ENCODE results near the gene MUSTN1. TPM values are rescaled to one million over a fixed set of nuclear protein-coding genes. Genes with fewer than 3 reads are reported as not detected.
A peak's percentile ranks its signal among the peaks of the same experiment; 100 is the strongest.

Gene MUSTN1
- total RNA-seq, 1 donor from 2014 or later = not detected

DNA sequence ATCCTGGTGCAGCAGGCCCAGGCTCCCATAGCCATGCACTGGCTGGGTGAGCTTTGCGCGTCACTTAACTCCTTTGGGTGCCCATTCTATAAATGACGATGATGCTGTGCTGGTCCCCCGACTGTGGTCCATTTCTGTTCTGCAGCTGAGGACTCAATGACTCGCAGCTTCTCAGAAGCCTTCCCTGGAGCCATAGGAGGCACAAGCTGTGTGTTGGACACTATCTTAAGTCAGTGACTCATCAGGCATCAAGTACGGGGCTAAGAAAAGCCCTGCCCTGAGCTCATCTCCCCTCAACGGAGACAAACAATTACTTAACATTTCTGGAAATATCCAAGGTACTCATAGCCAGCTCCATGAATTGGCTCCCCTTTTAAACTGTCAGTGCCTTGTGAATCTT lies 13.8 kb upstream of the MUSTN1 start:
- Mint-ChIP-seq H3K4me1 (ENCODE audit: low read depth, unreplicated experiment) (peaks cover 6% of the 10 kb centered on the region), H3K4me3 (ENCODE audit: unreplicated experiment) (no peak overlapping the region), H3K27me3 (ENCODE audit: low read depth, unreplicated experiment) (no peaks in the 10 kb centered on the region), H3K36me3 (ENCODE audit: low read depth, unreplicated experiment) (peaks cover 6% of the 10 kb centered on the region), H3K9me3 (ENCODE audit: unreplicated experiment) (no peaks in the 10 kb centered on the region), H3K27ac (ENCODE audit: unreplicated experiment) (no peak overlapping the region)
- Histone ChIP-seq H3K9me3 (ENCODE audit: insufficient read depth, low read depth, low read length) (no peaks in the 10 kb centered on the region), H4K20me1 (ENCODE audit: insufficient read depth, low read length) (peaks cover 4% of the 10 kb centered on the region), H3K36me3 (ENCODE audit: insufficient read depth, low read length) (no peaks in the 10 kb centered on the region), H3K4me1 (ENCODE audit: insufficient read depth, low read length) (no peaks in the 10 kb centered on the region), H3K27ac (ENCODE audit: low read depth, low read length) (no peak overlapping the region), H2AFZ (ENCODE audit: low read depth, low read length) (no peak overlapping the region), H3K4me3 (ENCODE audit: insufficient read depth, low read depth, low read length) (no peak overlapping the region), H3K27me3 (ENCODE audit: insufficient read depth, low read length) (no peaks in the 10 kb centered on the region), H3K9ac (ENCODE audit: low read length) (no peak overlapping the region), H3K4me2 (ENCODE audit: low read length) (no peak overlapping the region), H3K79me2 (ENCODE audit: insufficient read depth, low read length) (no peaks in the 10 kb centered on the region)
- TF ChIP-seq, protein P1, sequence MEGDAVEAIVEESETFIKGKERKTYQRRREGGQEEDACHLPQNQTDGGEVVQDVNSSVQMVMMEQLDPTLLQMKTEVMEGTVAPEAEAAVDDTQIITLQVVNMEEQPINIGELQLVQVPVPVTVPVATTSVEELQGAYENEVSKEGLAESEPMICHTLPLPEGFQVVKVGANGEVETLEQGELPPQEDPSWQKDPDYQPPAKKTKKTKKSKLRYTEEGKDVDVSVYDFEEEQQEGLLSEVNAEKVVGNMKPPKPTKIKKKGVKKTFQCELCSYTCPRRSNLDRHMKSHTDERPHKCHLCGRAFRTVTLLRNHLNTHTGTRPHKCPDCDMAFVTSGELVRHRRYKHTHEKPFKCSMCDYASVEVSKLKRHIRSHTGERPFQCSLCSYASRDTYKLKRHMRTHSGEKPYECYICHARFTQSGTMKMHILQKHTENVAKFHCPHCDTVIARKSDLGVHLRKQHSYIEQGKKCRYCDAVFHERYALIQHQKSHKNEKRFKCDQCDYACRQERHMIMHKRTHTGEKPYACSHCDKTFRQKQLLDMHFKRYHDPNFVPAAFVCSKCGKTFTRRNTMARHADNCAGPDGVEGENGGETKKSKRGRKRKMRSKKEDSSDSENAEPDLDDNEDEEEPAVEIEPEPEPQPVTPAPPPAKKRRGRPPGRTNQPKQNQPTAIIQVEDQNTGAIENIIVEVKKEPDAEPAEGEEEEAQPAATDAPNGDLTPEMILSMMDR (IDR thresholded peaks at IDR 0.05; ENCODE audit: insufficient read depth, low read depth, low read length) = no peak
- TF ChIP-seq EZH2 (IDR thresholded peaks at IDR 0.05; ENCODE audit: insufficient read depth, low read length) = no peak
- peak; percentile 51 for DNase-seq (ENCODE audit: low read depth)
- FAIRE-seq = no peak

DNA sequence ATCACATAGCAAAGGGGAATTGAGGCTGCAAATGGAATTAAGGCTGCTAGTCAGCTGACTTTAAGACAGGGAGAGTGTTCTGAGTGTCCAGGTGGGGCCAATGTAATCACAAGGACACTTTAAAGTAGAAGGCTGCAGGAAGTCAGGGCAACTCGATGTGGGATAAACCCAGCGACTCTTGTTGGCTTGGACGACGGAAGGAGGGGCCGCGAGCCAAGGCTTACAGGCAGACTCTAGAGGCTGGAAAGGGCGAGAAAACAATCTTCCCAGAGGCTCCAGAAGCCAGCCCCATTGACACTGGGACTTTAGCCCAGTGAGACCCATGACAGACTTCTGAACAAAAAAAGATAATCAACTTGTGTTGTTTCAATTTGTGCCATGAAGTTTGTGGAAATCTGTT lies 12.9 kb upstream of the MUSTN1 start:
- Histone ChIP-seq H3K9ac (ENCODE audit: low read length) (no peak overlapping the region), H3K4me1 (ENCODE audit: insufficient read depth, low read length) (no peaks in the 10 kb centered on the region), H3K27ac (ENCODE audit: low read depth, low read length) (no peak overlapping the region), H3K27me3 (ENCODE audit: insufficient read depth, low read length) (no peaks in the 10 kb centered on the region), H4K20me1 (ENCODE audit: insufficient read depth, low read length) (peaks cover 4% of the 10 kb centered on the region), H3K4me3 (ENCODE audit: insufficient read depth, low read depth, low read length) (no peak overlapping the region), H3K4me2 (ENCODE audit: low read length) (no peak overlapping the region), H3K36me3 (ENCODE audit: insufficient read depth, low read length) (no peaks in the 10 kb centered on the region), H3K79me2 (ENCODE audit: insufficient read depth, low read length) (no peaks in the 10 kb centered on the region), H2AFZ (ENCODE audit: low read depth, low read length) (no peak overlapping the region), H3K9me3 (ENCODE audit: insufficient read depth, low read depth, low read length) (no peaks in the 10 kb centered on the region)
- Mint-ChIP-seq H3K36me3 (ENCODE audit: low read depth, unreplicated experiment) (peaks cover 6% of the 10 kb centered on the region), H3K4me1 (ENCODE audit: low read depth, unreplicated experiment) (peaks cover 6% of the 10 kb centered on the region), H3K4me3 (ENCODE audit: unreplicated experiment) (no peak overlapping the region), H3K9me3 (ENCODE audit: unreplicated experiment) (no peaks in the 10 kb centered on the region), H3K27ac (ENCODE audit: unreplicated experiment) (no peak overlapping the region), H3K27me3 (ENCODE audit: low read depth, unreplicated experiment) (peaks cover 2% of the 10 kb centered on the region)
- no peak for TF ChIP-seq EZH2 (IDR thresholded peaks at IDR 0.05; ENCODE audit: insufficient read depth, low read length)
- TF ChIP-seq, protein P1 (IDR thresholded peaks at IDR 0.05; ENCODE audit: insufficient read depth, low read depth, low read length) = no peak
- DNase-seq (ENCODE audit: low read depth) (no peak), FAIRE-seq (no peak)

DNA sequence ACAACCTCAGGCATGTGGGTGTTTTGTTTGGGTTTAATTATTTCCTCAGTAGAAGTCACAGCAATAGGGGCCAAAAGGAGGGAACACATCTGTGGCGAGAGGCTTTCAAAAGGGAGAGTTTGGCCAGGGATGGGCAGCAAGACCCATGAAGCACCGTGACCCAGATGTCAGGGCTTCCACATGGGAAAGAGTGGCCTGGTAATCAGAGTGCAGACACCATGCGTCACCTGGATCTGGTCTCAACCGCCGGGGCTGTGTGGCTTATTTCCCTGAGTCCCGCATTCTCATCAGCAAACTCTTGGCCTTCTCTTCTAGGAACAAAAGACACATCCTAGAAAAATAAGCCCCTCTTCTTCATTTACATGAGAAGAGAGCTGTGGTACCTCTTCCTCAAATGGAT lies 12.4 kb upstream of the MUSTN1 start:
- Mint-ChIP-seq H3K4me3 (ENCODE audit: unreplicated experiment) (no peak overlapping the region), H3K4me1 (ENCODE audit: low read depth, unreplicated experiment) (peaks cover 6% of the 10 kb centered on the region), H3K27ac (ENCODE audit: unreplicated experiment) (no peak overlapping the region), H3K9me3 (ENCODE audit: unreplicated experiment) (no peaks in the 10 kb centered on the region), H3K27me3 (ENCODE audit: low read depth, unreplicated experiment) (peaks cover 2% of the 10 kb centered on the region), H3K36me3 (ENCODE audit: low read depth, unreplicated experiment) (peaks cover 6% of the 10 kb centered on the region)
- DNase-seq (ENCODE audit: low read depth) (no peak), FAIRE-seq (no peak)
- no peak overlapping the region for H3K4me3 ChIP-seq (ENCODE audit: insufficient read depth, low read depth, low read length)
- H3K4me1 ChIP-seq (ENCODE audit: insufficient read depth, low read length) = no peaks in the 10 kb centered on the region
- no peak overlapping the region for H3K27ac ChIP-seq (ENCODE audit: low read depth, low read length)
- H3K27me3 ChIP-seq (ENCODE audit: insufficient read depth, low read length) = no peaks in the 10 kb centered on the region
- no peak overlapping the region for H2AFZ ChIP-seq (ENCODE audit: low read depth, low read length)
- no peak overlapping the region for H3K9ac ChIP-seq (ENCODE audit: low read length)
- no peak overlapping the region for H3K4me2 ChIP-seq (ENCODE audit: low read length)
- peaks cover 4% of the 10 kb centered on the region for H4K20me1 ChIP-seq (ENCODE audit: insufficient read depth, low read length)
- H3K9me3 ChIP-seq (ENCODE audit: insufficient read depth, low read depth, low read length) = no peaks in the 10 kb centered on the region
- TF ChIP-seq EZH2 (IDR thresholded peaks at IDR 0.05; ENCODE audit: insufficient read depth, low read length) = no peak
- TF ChIP-seq, protein P1 (IDR thresholded peaks at IDR 0.05; ENCODE audit: insufficient read depth, low read depth, low read length) = no peak
- no peaks in the 10 kb centered on the region for H3K36me3 ChIP-seq (ENCODE audit: insufficient read depth, low read length)
- H3K79me2 ChIP-seq (ENCODE audit: insufficient read depth, low read length) = no peaks in the 10 kb centered on the region
